Skin epidermis (tissue), 12 donors: ENCODE data around the gene TMEM191C.
"Not testable (repeated sequence)": the region's sequence is repeated elsewhere in the genome, so short reads cannot be mapped to it uniquely, and the experiment has no call there.

Source experiments
- H3K27ac ChIP-seq, 21 experiments: fragments of 200-600 bp; sonication (generic) in 11 of 21; one replicate each; pipeline ENCODE4 v1.5.0; 2020; ENCODE audit warnings: mild to moderate bottlenecking in 3 of 21, inconsistent platforms in 2 of 21, moderate library complexity in 2 of 21
- H3K4me3 ChIP-seq, 7 experiments: fragments of 200-600 bp; sonication (generic) in 2 of 7; one replicate each; pipeline ENCODE4 v1.5.0; 2020; ENCODE audit warnings: inconsistent platforms in 2 of 7, mild to moderate bottlenecking in 2 of 7, moderate library complexity in 1 of 7

Gene TMEM191C

DNA sequence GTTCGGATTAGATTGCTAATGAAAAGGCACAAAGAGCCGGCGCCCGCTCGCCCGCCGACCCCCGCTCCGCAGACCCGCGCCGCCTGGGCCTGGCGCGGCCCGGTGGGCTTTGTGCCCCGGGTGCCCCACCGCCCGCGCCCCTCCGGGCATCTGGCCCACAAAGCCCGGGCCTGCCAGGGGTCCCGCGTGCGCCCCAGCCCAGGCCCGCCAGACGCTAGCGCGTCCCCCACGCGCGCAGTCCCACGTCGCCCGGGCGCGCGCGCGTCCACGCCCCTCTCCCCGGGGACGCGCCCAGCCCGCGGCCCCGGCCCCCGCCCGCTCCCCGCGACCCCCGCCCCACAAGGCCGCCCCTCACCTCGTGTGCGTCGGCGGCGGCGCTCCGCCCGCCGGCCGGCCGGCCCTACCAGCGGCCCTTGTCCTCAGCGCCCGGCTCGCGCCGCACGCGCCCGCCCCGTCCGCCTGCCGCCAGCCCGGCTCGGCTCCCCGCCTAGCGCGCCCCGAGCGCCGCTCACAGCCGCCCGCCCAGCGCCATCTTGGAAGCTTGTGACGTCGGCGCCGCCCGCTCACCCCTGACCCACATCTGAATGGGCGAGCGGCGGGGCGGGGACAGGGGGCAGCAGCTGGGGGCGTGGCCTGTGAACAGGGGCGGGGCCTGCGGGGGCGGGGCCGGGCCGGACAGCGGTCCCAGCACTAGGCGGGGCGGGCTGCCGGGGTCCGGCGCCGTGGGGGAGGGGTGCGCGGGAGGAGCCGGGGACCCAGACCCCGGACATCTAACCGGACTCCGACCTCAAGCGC, 50.0 kb downstream of the TMEM191C start:
- H3K27ac ChIP-seq, H3K4me3 ChIP-seq: not testable (repeated sequence)
